Left ventricle myocardium inferior (tissue), 1 donor: Measurements from ENCODE around the gene NR2C2. TPM values are rescaled to one million over a fixed set of nuclear protein-coding genes. Genes with fewer than 3 reads are reported as not detected.

Experiments used
- DNase-seq: peaks from one replicate; pipeline ENCODE4 v3.0.0-alpha.2; 2020
- H3K27ac ChIP-seq: fragments of 200-600 bp; replicated peaks from 2 replicates; pipeline ENCODE4 v1.8.0; 2021
- H3K27me3 ChIP-seq: fragments of 200-600 bp; 2 replicates; pipeline ENCODE4 v1.8.0; 2021; ENCODE audit warnings: low read depth
- H3K36me3 ChIP-seq: fragments of 200-600 bp; 2 replicates; pipeline ENCODE4 v1.8.0; 2021
- H3K4me1 ChIP-seq: fragments of 200-600 bp; 2 replicates; pipeline ENCODE4 v1.8.0; 2021
- H3K4me3 ChIP-seq: fragments of 200-600 bp; 2 replicates; pipeline ENCODE4 v1.8.0; 2021; ENCODE audit warnings: mild to moderate bottlenecking, moderate library complexity
- H3K9me3 ChIP-seq: fragments of 200-600 bp; replicated peaks from 2 replicates; pipeline ENCODE4 v1.8.0; 2021
- CTCF ChIP-seq: fragments of 200-600 bp; IDR thresholded peaks from 2 replicates; pipeline ENCODE4 v1.8.0; 2021; ENCODE audit warnings: antibody characterized with exemption, mild to moderate bottlenecking, borderline replicate concordance
- intact Hi-C: fragments of 100-400 bp; cut with micrococcal nuclease; formaldehyde crosslinking; loops from one replicate; pipeline ENCODE4 v1.11.0; 2022
- total RNA-seq: library from RNA; stranded (reverse); fragmentation: NEBNext Ultra II Directional; extraction: Animal tissue kit (Norgen Biotek cat#: 25700); gene quantifications from one replicate; pipeline ENCODE4 v1.2.1, GENCODE V29; 2021
- donor health status: DM: no; HTN: yes; CAD: no; lungs with severe emphysema.

The NR2C2 gene
- total RNA-seq, 1 donor from 2014 or later, result 27.4 TPM

GRCh38 chr3:15064299-15064834, 117.0 kb downstream of the NR2C2 start:
- Histone ChIP-seq H3K27me3 (no peaks in the 10 kb centered on the region), H3K36me3 (peaks cover 4% of the 10 kb centered on the region), H3K4me1 (peaks cover 34% of the 10 kb centered on the region), H3K27ac (peak overlapping the region; percentile 90), H3K9me3 (no peaks in the 10 kb centered on the region), H3K4me3 (peak overlapping the region; percentile 81)
- no peak for TF ChIP-seq CTCF
- intact Hi-C loops, result no loop called here
- no peak for DNase-seq

GRCh38 chr3:15064835-15065549, 117.6 kb downstream of the NR2C2 start, which contains the start of gene MRPS25:
Gene MRPS25, minus strand, starts transcription at chr3:15065315. Its CDS starts 121 bp downstream, at chr3:15065194.
- peak within 1 kb of the TSS; percentile 90 for H3K27ac ChIP-seq
- no peak for TF ChIP-seq CTCF
- H3K4me1 ChIP-seq, result peaks cover 30% of the 10 kb centered on the region
- DNase-seq, result peak; percentile 92
- H3K36me3 ChIP-seq, result no peaks in the 10 kb centered on the region
- no peaks in the 10 kb centered on the region for H3K9me3 ChIP-seq
- peak within 1 kb of the TSS; percentile 81 for H3K4me3 ChIP-seq
- no peaks in the 10 kb centered on the region for H3K27me3 ChIP-seq
- intact Hi-C loops, result no loop called here

GRCh38 chr3:15065550-15066007, 118.2 kb downstream of the NR2C2 start:
- H3K27ac ChIP-seq, result peak overlapping the region; percentile 90
- no peaks in the 10 kb centered on the region for H3K27me3 ChIP-seq
- TF ChIP-seq CTCF, result no peak
- no peak for DNase-seq
- intact Hi-C loops, result no loop called here
- peak overlapping the region; percentile 81 for H3K4me3 ChIP-seq
- H3K9me3 ChIP-seq, result no peaks in the 10 kb centered on the region
- H3K36me3 ChIP-seq, result peaks cover 4% of the 10 kb centered on the region
- H3K4me1 ChIP-seq, result peaks cover 27% of the 10 kb centered on the region

GRCh38 chr3:15066467-15066866, 119.1 kb downstream of the NR2C2 start:
- no peak for TF ChIP-seq CTCF
- Histone ChIP-seq H3K27ac (no peak overlapping the region), H3K27me3 (no peaks in the 10 kb centered on the region), H3K9me3 (no peaks in the 10 kb centered on the region), H3K4me1 (peaks cover 27% of the 10 kb centered on the region), H3K4me3 (no peak overlapping the region), H3K36me3 (peaks cover 13% of the 10 kb centered on the region)
- no peak for DNase-seq
- intact Hi-C loops, result no loop called here

GRCh38 chr3:15069441-15069840, 122.1 kb downstream of the NR2C2 start:
- peaks cover 43% of the 10 kb centered on the region for H3K36me3 ChIP-seq
- intact Hi-C loops, result no loop called here

More at GRCh38 chr3:15069441-15069840, 122.1 kb downstream of the NR2C2 start:
- no peak for DNase-seq
- Histone ChIP-seq H3K27ac (no peak overlapping the region), H3K9me3 (no peaks in the 10 kb centered on the region), H3K4me3 (no peak overlapping the region), H3K4me1 (peaks cover 12% of the 10 kb centered on the region), H3K27me3 (no peaks in the 10 kb centered on the region)
- no peak for TF ChIP-seq CTCF
